Panc1 (cell line): ENCODE measurements around the gene ARID5A. TPM values are rescaled to one million over a fixed set of nuclear protein-coding genes. Genes with fewer than 3 reads are reported as not detected.

Experiments used
- ATAC-seq: fragments of 200-7000 bp; cut with Tn5 transposase; 2 replicates; pipeline ENCODE4 v1.9.1; 2020; ENCODE audit warnings: mild to moderate bottlenecking, moderate library complexity
- BruUV-seq: library from RNA; stranded (reverse); fragments of 400-500 nt; replicated peaks from 2 replicates; lab custom pipeline; 2021; lab: Mats Ljungman, UMichigan
- CTCF ChIA-PET: fragments of 300-600 bp; sonication (Branson Sonifier 250); formaldehyde crosslinking; loops from one replicate; lab custom pipeline; 2022; ENCODE audit warnings: antibody characterized with exemption; lab: Charles Lee
- POLR2A ChIA-PET: fragments of 300-600 bp; sonication (Branson Sonifier 250); formaldehyde crosslinking; loops from one replicate; lab custom pipeline; 2022; ENCODE audit warnings: antibody characterized with exemption; lab: Charles Lee
- DNase-seq: peaks from one replicate; pipeline ENCODE4 v3.0.0-alpha.2; 2010; ENCODE audit warnings: low read depth, low spot score
- H3K27ac ChIP-seq: 2 replicates; pipeline ENCODE4 v1.5.1; 2011; ENCODE audit warnings: mild to moderate bottlenecking, low read length, inconsistent platforms
- H3K27me3 ChIP-seq: fragments of 200-500 bp; sonication (Bioruptor generic); 2 replicates; pipeline ENCODE4 v1.6.0; 2014; ENCODE audit warnings: low read length, inconsistent platforms; ENCODE audit not compliant: control insufficient read depth, insufficient read depth
- H3K36me3 ChIP-seq: fragments of 200-500 bp; sonication (Bioruptor generic); 2 replicates; pipeline ENCODE4 v1.5.1; 2014; ENCODE audit warnings: inconsistent platforms, mild to moderate bottlenecking, low read length, moderate library complexity; ENCODE audit not compliant: control insufficient read depth, insufficient read depth
- H3K4me1 ChIP-seq: 2 replicates; pipeline ENCODE4 v1.5.1; 2011; ENCODE audit warnings: inconsistent platforms, mild to moderate bottlenecking, low read length, moderate library complexity; ENCODE audit not compliant: control insufficient read depth, insufficient read depth
- H3K4me3 ChIP-seq, 2 experiments: 2 replicates each; pipeline ENCODE4 v1.5.1; 2011 to 2012; ENCODE audit warnings: low read depth in 2 of 2, low read length in 2 of 2, mild to moderate bottlenecking in 2 of 2, inconsistent platforms in 1 of 2, moderate library complexity in 1 of 2
- H3K9me3 ChIP-seq: fragments of 200-500 bp; sonication (Bioruptor generic); 2 replicates; pipeline ENCODE4 v1.5.1; 2014; ENCODE audit warnings: low read depth, mild to moderate bottlenecking, inconsistent platforms, low read length, moderate library complexity; ENCODE audit not compliant: control insufficient read depth, insufficient read depth
- CTCF ChIP-seq: fragments of 450-650 bp; IDR thresholded peaks from 2 replicates; pipeline ENCODE4 v1.5.1; 2017; ENCODE audit warnings: mild to moderate bottlenecking
- POLR2AphosphoS5 ChIP-seq: IDR thresholded peaks from 2 replicates; pipeline ENCODE4 v1.6.1; 2012; ENCODE audit warnings: mild to moderate bottlenecking, low read depth, low read length, moderate library complexity
- REST ChIP-seq, 2 experiments: IDR thresholded peaks; 2 replicates each; pipeline ENCODE4 v1.6.1; 2011 to 2012; ENCODE audit warnings: low read depth in 2 of 2, control low read depth in 1 of 2, low read length in 1 of 2, mild to moderate bottlenecking in 1 of 2, moderate library complexity in 1 of 2; ENCODE audit not compliant: insufficient read depth in 1 of 2
- SIN3A ChIP-seq: IDR thresholded peaks from 2 replicates; pipeline ENCODE4 v1.6.1; 2012; ENCODE audit warnings: low read depth, mild to moderate bottlenecking, low read length, moderate library complexity, borderline replicate concordance; ENCODE audit not compliant: insufficient read depth
- TCF7L2 ChIP-seq: IDR thresholded peaks from 2 replicates; pipeline ENCODE4 v1.6.1; 2011; ENCODE audit warnings: mild to moderate bottlenecking, low read depth, low read length, inconsistent platforms
- in situ Hi-C: cut with HindIII; loops from 2 replicates; pipeline ENCODE4 v1.10.0; 2016; ENCODE audit warnings: low sequenced_read_pairs, low pct_unique_long_range_greater_than_20kb
- intact Hi-C: fragments of 100-400 bp; cut with micrococcal nuclease; formaldehyde crosslinking; loops from one replicate; pipeline ENCODE4 v1.10.0; 2022; ENCODE audit not compliant: unreplicated experiment
- total RNA-seq: library from RNA; stranded (reverse); gene quantifications from one replicate; pipeline ENCODE4 v1.2.1, GENCODE V29; 2021; ENCODE audit not compliant: unreplicated experiment

The ARID5A gene
- total RNA-seq, 1 experiment from 2014 or later: 19.3 TPM

- no peak for DNase-seq
- Histone ChIP-seq H3K27me3 (no peaks in the 10 kb centered on the region), H3K4me1 (no peaks in the 10 kb centered on the region), H3K27ac (no peak overlapping the region), H3K36me3 (no peaks in the 10 kb centered on the region), H3K9me3 (no peaks in the 10 kb centered on the region), H3K4me3 (no peak overlapping the region)
- in situ Hi-C loops (no loop called here), intact Hi-C loops (no loop called here)
- ChIA-PET POLR2A (no interaction called here), CTCF (no interaction called here)
- no TSS peak for BruUV-seq
- no peak for ATAC-seq
- TF ChIP-seq CTCF (no peak), TCF7L2 (no peak), POLR2AphosphoS5 (no peak)
Observed at GRCh38 chr2:96564563-96564962, 28.0 kb downstream of the ARID5A start.

- no TSS peak for BruUV-seq
- intact Hi-C loops (no loop called here), in situ Hi-C loops (no loop called here)
- POLR2A ChIA-PET: no interaction called here
- no peak for DNase-seq
- no peak for ATAC-seq
- Histone ChIP-seq H3K4me3 (no peak overlapping the region), H3K27ac (no peak overlapping the region), H3K36me3 (no peaks in the 10 kb centered on the region), H3K27me3 (no peaks in the 10 kb centered on the region), H3K9me3 (no peaks in the 10 kb centered on the region), H3K4me1 (no peaks in the 10 kb centered on the region)
- TF ChIP-seq CTCF (no peak), SIN3A (no peak), POLR2AphosphoS5 (no peak), REST (IDR thresholded peaks at IDR 0.05; ENCODE audit: insufficient read depth in 1 of 2, low read depth in 2 of 2, low read length in 1 of 2) (no peak), TCF7L2 (no peak)
- CTCF ChIA-PET: no interaction called here
Observed at GRCh38 chr2:96565111-96565510, 28.6 kb downstream of the ARID5A start.
